PC-3 (cell line): Measurements from ENCODE around the gene TTC21B. TPM values are rescaled to one million over a fixed set of nuclear protein-coding genes. Genes with fewer than 3 reads are reported as not detected.

ENCODE experiments used
- ATAC-seq: fragments of 200-7000 bp; cut with Tn5 transposase; 2 replicates; pipeline ENCODE4 v1.9.1; 2020; ENCODE audit warnings: mild to moderate bottlenecking, moderate library complexity
- BruUV-seq: library from RNA; stranded (reverse); fragments of 400-500 nt; replicated peaks from 2 replicates; lab custom pipeline; 2021; lab: Mats Ljungman, UMichigan
- CTCF ChIA-PET: fragments of 300-600 bp; sonication (Branson Sonifier 250); formaldehyde crosslinking; loops from one replicate; lab custom pipeline; 2022; ENCODE audit warnings: antibody characterized with exemption; lab: Charles Lee
- POLR2A ChIA-PET: fragments of 300-600 bp; sonication (Branson Sonifier 250); formaldehyde crosslinking; loops from one replicate; lab custom pipeline; 2022; ENCODE audit warnings: antibody characterized with exemption; ENCODE audit not compliant: unreplicated experiment; lab: Charles Lee
- DNase-seq: peaks from one replicate; pipeline ENCODE4 v3.0.0-alpha.2; 2015
- H2AFZ ChIP-seq: fragments of 300-600 bp; sonication (generic); 2 replicates; pipeline ENCODE4 v1.6.0; 2016; ENCODE audit warnings: antibody characterized with exemption, low read length
- H3F3A ChIP-seq: fragments of 300-600 bp; sonication (generic); one replicate; pipeline ENCODE4 v1.6.0; 2017; ENCODE audit warnings: antibody characterized with exemption, low read length, control low read depth, mild to moderate bottlenecking; ENCODE audit not compliant: unreplicated experiment
- H3K27ac ChIP-seq: fragments of 300-600 bp; sonication (generic); 2 replicates; pipeline ENCODE4 v1.5.1; 2016; ENCODE audit warnings: mild to moderate bottlenecking, low read length
- H3K27me3 ChIP-seq: fragments of 300-600 bp; sonication (generic); 2 replicates; pipeline ENCODE4 v1.6.1; 2016; ENCODE audit warnings: low read length, mixed read lengths
- H3K36me3 ChIP-seq: fragments of 300-600 bp; sonication (generic); 2 replicates; pipeline ENCODE4 v1.6.1; 2016; ENCODE audit warnings: low read depth, mixed run types, low read length, mixed read lengths
- H3K4me1 ChIP-seq: fragments of 300-600 bp; sonication (generic); 2 replicates; pipeline ENCODE4 v1.5.1; 2016; ENCODE audit warnings: low read length; ENCODE audit not compliant: insufficient read depth
- H3K4me2 ChIP-seq: fragments of 300-600 bp; sonication (generic); 2 replicates; pipeline ENCODE4 v1.6.0; 2016; ENCODE audit warnings: low read length
- H3K4me3 ChIP-seq: fragments of 300-600 bp; sonication (generic); 2 replicates; pipeline ENCODE4 v1.5.1; 2016; ENCODE audit warnings: mild to moderate bottlenecking, low read length, mixed read lengths
- H3K79me2 ChIP-seq: fragments of 300-600 bp; sonication (generic); 2 replicates; pipeline ENCODE4 v1.6.1; 2017; ENCODE audit warnings: low read length, mixed read lengths
- H3K9ac ChIP-seq: fragments of 300-600 bp; sonication (generic); 2 replicates; pipeline ENCODE4 v1.6.0; 2016; ENCODE audit warnings: mild to moderate bottlenecking, low read length
- H3K9me2 ChIP-seq: fragments of 300-600 bp; sonication (generic); replicated peaks from 2 replicates; pipeline ENCODE4 v1.6.1; 2016; ENCODE audit warnings: mixed run types, low read length, mixed read lengths
- H3K9me3 ChIP-seq: fragments of 300-600 bp; sonication (generic); 2 replicates; pipeline ENCODE4 v1.6.1; 2016; ENCODE audit warnings: low read length, mixed read lengths
- H4K20me1 ChIP-seq: fragments of 300-600 bp; sonication (generic); 2 replicates; pipeline ENCODE4 v1.6.1; 2016; ENCODE audit warnings: low read length, mixed read lengths
- EZH2 ChIP-seq: fragments of 300-600 bp; sonication (generic); IDR thresholded peaks from one replicate; pipeline ENCODE4 v1.6.1; 2017; ENCODE audit warnings: antibody characterized with exemption, mild to moderate bottlenecking, low read length; ENCODE audit not compliant: unreplicated experiment
- EZH2phosphoT487 ChIP-seq: fragments of 300-600 bp; sonication (generic); IDR thresholded peaks from 2 replicates; pipeline ENCODE4 v1.6.1; 2018; ENCODE audit warnings: mild to moderate bottlenecking, antibody characterized with exemption, low read length, borderline replicate concordance
- intact Hi-C: fragments of 100-400 bp; cut with micrococcal nuclease; formaldehyde crosslinking; loops from 2 replicates; pipeline ENCODE4 v1.9.0; 2023
- total RNA-seq: library from RNA; depleted of rRNA; stranded (reverse); fragments of >200 nt; gene quantifications from 2 replicates; pipeline ENCODE4 v1.2.3, GENCODE V29; 2014
- TF ChIP-seq, protein P1 (sequence below): fragments of 300-600 bp; sonication (generic); conservative IDR thresholded peaks from 2 replicates; pipeline ENCODE4 v1.5.1; 2017; ENCODE audit warnings: antibody characterized with exemption, low read depth, mild to moderate bottlenecking, low read length

Gene TTC21B
- total RNA-seq, 1 experiment from 2014 or later, result 35.5 TPM

DNA sequence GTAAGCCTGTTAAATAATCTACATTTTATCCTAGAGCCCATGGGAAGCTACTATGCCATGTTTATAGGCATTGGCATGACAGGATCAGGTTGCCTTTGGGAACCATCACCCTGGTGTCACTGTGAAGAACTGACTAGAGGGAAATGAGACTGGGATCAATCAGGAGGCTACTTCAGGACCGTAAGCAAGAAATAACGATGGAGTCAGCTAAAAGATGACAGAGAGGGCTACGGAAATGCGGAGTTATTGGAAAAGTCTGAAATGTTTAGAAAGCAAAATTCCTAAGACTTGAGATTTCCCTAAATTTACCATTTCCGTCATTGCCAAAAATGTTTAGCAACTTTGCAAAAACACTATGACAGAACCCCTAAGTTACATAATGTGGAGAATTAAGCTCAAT, 50.2 kb downstream of the TTC21B start:
- ATAC-seq (no peak), DNase-seq (no peak)
- Histone ChIP-seq H3K79me2 (no peaks in the 10 kb centered on the region), H3K36me3 (peaks cover 4% of the 10 kb centered on the region; the same call in 1 of the 2 replicates), H3K27me3 (no peaks in the 10 kb centered on the region), H3K9me2 (no peaks in the 10 kb centered on the region), H3K4me1 (peaks cover 9% of the 10 kb centered on the region), H3K9ac (no peak overlapping the region), H4K20me1 (no peaks in the 10 kb centered on the region), H3K9me3 (no peaks in the 10 kb centered on the region), H2AFZ (no peak overlapping the region), H3K27ac (no peak overlapping the region), H3F3A (peaks cover 3% of the 10 kb centered on the region), H3K4me2 (no peak overlapping the region), H3K4me3 (no peak overlapping the region)
- ChIA-PET POLR2A (no interaction called here), CTCF (no interaction called here)
- intact Hi-C loops, result no loop called here
- no TSS peak for BruUV-seq
- no peak for TF ChIP-seq EZH2phosphoT487
- no peak for TF ChIP-seq EZH2
- TF ChIP-seq, protein P1, sequence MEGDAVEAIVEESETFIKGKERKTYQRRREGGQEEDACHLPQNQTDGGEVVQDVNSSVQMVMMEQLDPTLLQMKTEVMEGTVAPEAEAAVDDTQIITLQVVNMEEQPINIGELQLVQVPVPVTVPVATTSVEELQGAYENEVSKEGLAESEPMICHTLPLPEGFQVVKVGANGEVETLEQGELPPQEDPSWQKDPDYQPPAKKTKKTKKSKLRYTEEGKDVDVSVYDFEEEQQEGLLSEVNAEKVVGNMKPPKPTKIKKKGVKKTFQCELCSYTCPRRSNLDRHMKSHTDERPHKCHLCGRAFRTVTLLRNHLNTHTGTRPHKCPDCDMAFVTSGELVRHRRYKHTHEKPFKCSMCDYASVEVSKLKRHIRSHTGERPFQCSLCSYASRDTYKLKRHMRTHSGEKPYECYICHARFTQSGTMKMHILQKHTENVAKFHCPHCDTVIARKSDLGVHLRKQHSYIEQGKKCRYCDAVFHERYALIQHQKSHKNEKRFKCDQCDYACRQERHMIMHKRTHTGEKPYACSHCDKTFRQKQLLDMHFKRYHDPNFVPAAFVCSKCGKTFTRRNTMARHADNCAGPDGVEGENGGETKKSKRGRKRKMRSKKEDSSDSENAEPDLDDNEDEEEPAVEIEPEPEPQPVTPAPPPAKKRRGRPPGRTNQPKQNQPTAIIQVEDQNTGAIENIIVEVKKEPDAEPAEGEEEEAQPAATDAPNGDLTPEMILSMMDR, result no peak

DNA sequence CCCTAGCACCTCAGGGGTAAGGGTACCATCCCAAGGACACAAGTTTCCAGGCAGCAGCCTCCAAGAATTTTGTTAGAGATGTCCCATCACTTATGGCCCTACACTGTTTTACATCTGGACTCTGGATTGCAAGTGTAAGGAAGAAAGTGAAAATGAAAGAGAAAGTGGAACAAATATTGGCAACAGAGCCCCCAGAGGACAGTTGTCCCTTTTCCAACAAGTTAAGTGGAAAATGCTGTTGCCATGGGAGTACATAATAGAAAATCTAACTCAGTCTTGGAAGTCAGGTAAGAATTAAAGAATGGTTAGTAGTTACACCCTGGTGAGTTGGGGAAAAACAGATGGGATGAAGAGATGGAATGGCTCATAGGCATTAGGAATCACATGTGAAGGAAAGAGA, 50.6 kb downstream of the TTC21B start:
- Histone ChIP-seq H3K79me2 (no peaks in the 10 kb centered on the region), H4K20me1 (no peaks in the 10 kb centered on the region), H3K9me3 (no peaks in the 10 kb centered on the region), H3K4me3 (no peak overlapping the region), H3K4me2 (no peak overlapping the region), H3K36me3 (peaks cover 5% of the 10 kb centered on the region; the same call in 1 of the 2 replicates), H3K9me2 (no peaks in the 10 kb centered on the region), H2AFZ (no peak overlapping the region), H3K27ac (no peak overlapping the region), H3F3A (peaks cover 3% of the 10 kb centered on the region), H3K4me1 (peaks cover 14% of the 10 kb centered on the region), H3K27me3 (no peaks in the 10 kb centered on the region), H3K9ac (no peak overlapping the region)
- no TSS peak for BruUV-seq
- intact Hi-C loops, result no loop called here
- CTCF ChIA-PET, result no interaction called here
- TF ChIP-seq, protein P1, result 0 out of 2 replicates have a peak, but pooled peaks have one; percentile 12
- TF ChIP-seq EZH2phosphoT487, result no peak
- 0 out of 2 replicates have a peak, but pooled peaks have one; percentile 16 for ATAC-seq
- POLR2A ChIA-PET, result no interaction called here
- DNase-seq, result no peak

DNA sequence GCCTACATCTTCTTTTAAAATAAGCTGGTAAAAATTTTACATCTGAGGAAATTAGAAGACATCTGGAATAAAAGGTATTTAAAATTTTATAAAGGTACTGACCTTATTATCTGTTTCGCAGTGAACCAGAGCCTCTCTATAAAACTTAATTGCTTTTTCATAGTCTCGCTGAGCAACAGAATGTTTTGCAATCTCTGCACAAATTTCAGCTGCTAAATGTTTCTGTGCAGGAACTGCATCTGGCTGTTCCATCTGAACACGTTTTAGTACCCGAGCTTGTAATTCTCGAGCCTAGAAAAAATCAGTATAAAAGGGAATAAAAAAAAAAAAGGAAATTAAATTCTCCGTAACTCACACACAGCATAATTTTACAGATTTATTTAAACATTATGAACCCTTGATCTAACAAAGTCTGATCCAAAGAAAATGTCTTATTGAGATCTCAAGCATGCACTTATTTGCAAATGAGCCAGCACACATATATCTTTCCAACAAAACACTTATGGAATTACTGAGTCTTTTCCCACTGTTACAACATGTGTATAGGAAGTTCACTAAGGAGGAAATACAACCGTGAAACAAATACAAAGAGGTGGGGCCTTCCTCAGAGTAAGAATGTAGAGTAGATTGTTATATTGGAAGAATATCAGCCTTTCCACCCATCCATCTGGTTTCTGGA, 51.8 kb downstream of the TTC21B start:
- BruUV-seq, result no TSS peak
- POLR2A ChIA-PET, result no interaction called here
- CTCF ChIA-PET, result no interaction called here

More for the DNA sequence above, 51.8 kb downstream of the TTC21B start:
- H4K20me1 ChIP-seq, result no peaks in the 10 kb centered on the region
- no peaks in the 10 kb centered on the region for H3K79me2 ChIP-seq
- no peak overlapping the region for H2AFZ ChIP-seq
- peaks cover 17% of the 10 kb centered on the region for H3K4me1 ChIP-seq
- TF ChIP-seq EZH2phosphoT487 (no peak), EZH2 (no peak)
- TF ChIP-seq, protein P1, result no peak
- H3K9me2 ChIP-seq, result no peaks in the 10 kb centered on the region
- no peak overlapping the region for H3K27ac ChIP-seq
- peaks cover 12% of the 10 kb centered on the region; the same call in 1 of the 2 replicates for H3K36me3 ChIP-seq
- intact Hi-C loops, result no loop called here
- H3K4me3 ChIP-seq, result no peak overlapping the region
- peaks cover 3% of the 10 kb centered on the region for H3F3A ChIP-seq
- H3K9me3 ChIP-seq, result no peaks in the 10 kb centered on the region
- ATAC-seq, result no peak
- H3K9ac ChIP-seq, result no peak overlapping the region
- no peak for DNase-seq
- no peaks in the 10 kb centered on the region for H3K27me3 ChIP-seq
- no peak overlapping the region for H3K4me2 ChIP-seq
